Stomach (tissue), 4 donors: ENCODE measurements around the gene RABGAP1L.

ENCODE experiments used
- EP300 ChIP-seq: sonication (generic); formaldehyde crosslinking; IDR thresholded peaks from one replicate; pipeline ENCODE4 v1.6.1; 2017; ENCODE audit warnings: antibody characterized with exemption
- POLR2A ChIP-seq, 4 donors: fragments of 450-650 bp; IDR thresholded peaks; one replicate each; pipeline ENCODE4 v1.6.1; 2016; ENCODE audit warnings: antibody characterized with exemption in 4 of 4, control low read depth in 2 of 4, mild to moderate bottlenecking in 1 of 4, moderate library complexity in 1 of 4
- POLR2AphosphoS5 ChIP-seq, 3 donors: sonication (generic); formaldehyde crosslinking; IDR thresholded peaks; one replicate each; pipeline ENCODE4 v1.6.1; 2016; ENCODE audit warnings: antibody characterized with exemption in 3 of 3
- TF ChIP-seq, protein P1 (sequence below), 7 experiments: fragments of 450-650 bp in 4 of 7; fragments of 200-600 bp in 3 of 7; sonication (generic) in 3 of 7; IDR thresholded peaks; one replicate each; pipeline ENCODE4 v1.5.1; 2016 to 2019; ENCODE audit warnings: antibody characterized with exemption in 7 of 7, control low read depth in 2 of 7, mild to moderate bottlenecking in 1 of 7

- TF ChIP-seq, protein P1, sequence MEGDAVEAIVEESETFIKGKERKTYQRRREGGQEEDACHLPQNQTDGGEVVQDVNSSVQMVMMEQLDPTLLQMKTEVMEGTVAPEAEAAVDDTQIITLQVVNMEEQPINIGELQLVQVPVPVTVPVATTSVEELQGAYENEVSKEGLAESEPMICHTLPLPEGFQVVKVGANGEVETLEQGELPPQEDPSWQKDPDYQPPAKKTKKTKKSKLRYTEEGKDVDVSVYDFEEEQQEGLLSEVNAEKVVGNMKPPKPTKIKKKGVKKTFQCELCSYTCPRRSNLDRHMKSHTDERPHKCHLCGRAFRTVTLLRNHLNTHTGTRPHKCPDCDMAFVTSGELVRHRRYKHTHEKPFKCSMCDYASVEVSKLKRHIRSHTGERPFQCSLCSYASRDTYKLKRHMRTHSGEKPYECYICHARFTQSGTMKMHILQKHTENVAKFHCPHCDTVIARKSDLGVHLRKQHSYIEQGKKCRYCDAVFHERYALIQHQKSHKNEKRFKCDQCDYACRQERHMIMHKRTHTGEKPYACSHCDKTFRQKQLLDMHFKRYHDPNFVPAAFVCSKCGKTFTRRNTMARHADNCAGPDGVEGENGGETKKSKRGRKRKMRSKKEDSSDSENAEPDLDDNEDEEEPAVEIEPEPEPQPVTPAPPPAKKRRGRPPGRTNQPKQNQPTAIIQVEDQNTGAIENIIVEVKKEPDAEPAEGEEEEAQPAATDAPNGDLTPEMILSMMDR (IDR thresholded peaks at IDR 0.05) = no peak
- no peak for TF ChIP-seq POLR2A (IDR thresholded peaks at IDR 0.05)
- TF ChIP-seq EP300 = no peak
- TF ChIP-seq POLR2AphosphoS5 (IDR thresholded peaks at IDR 0.05) = no peak
Measured at GRCh38 chr1:174448531-174448883, 289.2 kb downstream of the RABGAP1L start.
